A673 (cell line): Measurements from ENCODE around the gene FLACC1. TPM values are rescaled to one million over a fixed set of nuclear protein-coding genes. Genes with fewer than 3 reads are reported as not detected.

Source experiments
- BruUV-seq: library from RNA; stranded (reverse); fragments of 400-500 nt; replicated peaks from 2 replicates; lab custom pipeline; 2021; lab: Mats Ljungman, UMichigan
- CTCF ChIA-PET: fragments of 300-600 bp; sonication (Branson Sonifier 250); formaldehyde crosslinking; loops from one replicate; lab custom pipeline; 2022; ENCODE audit warnings: antibody characterized with exemption; lab: Charles Lee
- POLR2A ChIA-PET: fragments of 300-600 bp; sonication (Branson Sonifier 250); formaldehyde crosslinking; loops from one replicate; lab custom pipeline; 2022; ENCODE audit warnings: antibody characterized with exemption; ENCODE audit not compliant: low non-redundant PET; lab: Charles Lee
- DNase-seq: peaks from one replicate; pipeline ENCODE4 v3.0.0-alpha.2; 2015; ENCODE audit warnings: low spot score
- H3K27ac ChIP-seq: fragments of 200-600 bp; sonication (generic); 2 replicates; pipeline ENCODE4 v1.5.1; 2016; ENCODE audit warnings: mixed run types, low read depth, mild to moderate bottlenecking, mixed read lengths, antibody characterized with exemption, low read length; ENCODE audit not compliant: poor library complexity, severe bottlenecking
- H3K27me3 ChIP-seq: fragments of 200-600 bp; sonication (generic); replicated peaks from 2 replicates; pipeline ENCODE4 v1.6.1; 2017; ENCODE audit warnings: mixed run types, low read depth, mild to moderate bottlenecking, mixed read lengths, antibody characterized with exemption, low read length; ENCODE audit not compliant: insufficient read depth, poor library complexity
- H3K36me3 ChIP-seq: fragments of 200-600 bp; sonication (generic); 2 replicates; pipeline ENCODE4 v1.6.1; 2016; ENCODE audit warnings: mixed run types, mild to moderate bottlenecking, mixed read lengths, antibody characterized with exemption, low read length; ENCODE audit not compliant: insufficient read depth, poor library complexity, severe bottlenecking
- H3K4me1 ChIP-seq: fragments of 200-600 bp; sonication (generic); 2 replicates; pipeline ENCODE4 v1.6.1; 2017; ENCODE audit warnings: mixed run types, mild to moderate bottlenecking, mixed read lengths, antibody characterized with exemption, low read length; ENCODE audit not compliant: insufficient read depth, poor library complexity, severe bottlenecking
- H3K4me3 ChIP-seq: fragments of 200-600 bp; sonication (generic); 2 replicates; pipeline ENCODE4 v1.5.1; 2016; ENCODE audit warnings: low read depth, mixed run types, mild to moderate bottlenecking, mixed read lengths, low read length; ENCODE audit not compliant: poor library complexity, severe bottlenecking
- H3K9me3 ChIP-seq: fragments of 200-600 bp; sonication (generic); 2 replicates; pipeline ENCODE4 v1.6.1; 2016; ENCODE audit warnings: mixed run types, low read depth, mild to moderate bottlenecking, mixed read lengths, antibody characterized with exemption, low read length; ENCODE audit not compliant: poor library complexity, severe bottlenecking
- CTCF ChIP-seq: fragments of 300-800, 200-600 bp; sonication (generic); conservative IDR thresholded peaks from 2 replicates; pipeline ENCODE4 v1.5.1; 2017; ENCODE audit warnings: low read depth, mild to moderate bottlenecking, antibody characterized with exemption, low read length, moderate library complexity, mixed read lengths
- EZH2 ChIP-seq: fragments of 200-600 bp; sonication (generic); IDR thresholded peaks from 2 replicates; pipeline ENCODE4 v1.6.1; 2017; ENCODE audit warnings: borderline replicate concordance, low read depth, mild to moderate bottlenecking, mixed read lengths, antibody characterized with exemption, low read length; ENCODE audit not compliant: poor library complexity, severe bottlenecking
- intact Hi-C: fragments of 100-400 bp; cut with micrococcal nuclease; formaldehyde crosslinking; loops from one replicate; pipeline ENCODE4 v1.10.0; 2022; ENCODE audit not compliant: unreplicated experiment
- total RNA-seq: library from RNA; stranded (reverse); gene quantifications from 2 replicates; pipeline ENCODE4 v1.2.3, GENCODE V29; 2021

FLACC1 gene
- total RNA-seq, 1 experiment from 2014 or later, result 2.4 TPM

GRCh38 chr2:201396595-201396994 lies 39.5 kb upstream of the FLACC1 start:
- TF ChIP-seq EZH2 (no peak), CTCF (no peak)
- Histone ChIP-seq H3K4me1 (peaks cover 7% of the 10 kb centered on the region), H3K27me3 (no peaks in the 10 kb centered on the region), H3K9me3 (no peaks in the 10 kb centered on the region), H3K4me3 (no peak overlapping the region), H3K36me3 (peaks cover 48% of the 10 kb centered on the region), H3K27ac (no peak overlapping the region)
- intact Hi-C loops, result no loop called here
- BruUV-seq, result no TSS peak
- CTCF ChIA-PET, result no interaction called here
- POLR2A ChIA-PET, result no interaction called here
- no peak for DNase-seq

GRCh38 chr2:201383136-201383535 lies 26.0 kb upstream of the FLACC1 start:
- intact Hi-C loops, result no loop called here
- Histone ChIP-seq H3K4me1 (no peaks in the 10 kb centered on the region), H3K27me3 (no peaks in the 10 kb centered on the region), H3K9me3 (no peaks in the 10 kb centered on the region), H3K27ac (no peak overlapping the region), H3K36me3 (peaks cover 66% of the 10 kb centered on the region), H3K4me3 (no peak overlapping the region)
- TF ChIP-seq EZH2, result no peak
- TF ChIP-seq CTCF, result no peak
- POLR2A ChIA-PET, result interaction anchor here (0.5 kb wide), 1 partner anchor 704 kb away, joined by 3 read pairs; no protein-coding TSS in a partner anchor
- BruUV-seq, result no TSS peak
- CTCF ChIA-PET, result no interaction called here
- DNase-seq, result no peak

GRCh38 chr2:201378496-201379397 lies 21.6 kb upstream of the FLACC1 start:
- CTCF ChIA-PET, result no interaction called here
- intact Hi-C loops, result no loop called here
- POLR2A ChIA-PET, result no interaction called here
- no peaks in the 10 kb centered on the region for H3K27me3 ChIP-seq
- no peaks in the 10 kb centered on the region for H3K9me3 ChIP-seq
- no peaks in the 10 kb centered on the region for H3K4me1 ChIP-seq
- no peak overlapping the region for H3K4me3 ChIP-seq
- TF ChIP-seq CTCF, result no peak
- TF ChIP-seq EZH2, result no peak
- BruUV-seq, result no TSS peak
- DNase-seq, result no peak
- H3K27ac ChIP-seq, result no peak overlapping the region
- peaks cover 36% of the 10 kb centered on the region for H3K36me3 ChIP-seq
